Vagina (tissue), 2 donors: ENCODE results near the gene CDC42EP3. TPM values are rescaled to one million over a fixed set of nuclear protein-coding genes. Genes with fewer than 3 reads are reported as not detected.

ENCODE experiments used
- DNase-seq, 2 donors: peaks; one replicate each; pipeline ENCODE4 v3.0.0-alpha.2; 2017; ENCODE audit errors: extremely low spot score in 2 of 2
- H3K27ac ChIP-seq: fragments of 200-600 bp; sonication (generic); one replicate; pipeline ENCODE4 v1.5.1; 2019
- H3K27me3 ChIP-seq: fragments of 200-600 bp; sonication (generic); one replicate; pipeline ENCODE4 v1.5.1; 2019
- H3K36me3 ChIP-seq, 2 donors: fragments of 200-600 bp; sonication (generic); one replicate each; pipeline ENCODE4 v1.5.1; 2017 to 2019
- H3K4me1 ChIP-seq: fragments of 200-600 bp; sonication (generic); one replicate; pipeline ENCODE4 v1.5.1; 2019
- H3K4me3 ChIP-seq, 2 donors: fragments of 200-600 bp; sonication (generic); 1 replicate in 1 of 2; 2 replicates in 1 of 2; pipeline ENCODE4 v1.5.1; 2016 to 2019
- H3K9me3 ChIP-seq: fragments of 200-600 bp; sonication (generic); one replicate; pipeline ENCODE4 v1.5.1; 2019
- CTCF ChIP-seq, 3 experiments: fragments of 450-650 bp in 2 of 3; fragments of 200-600 bp in 1 of 3; sonication (generic) in 1 of 3; IDR thresholded peaks; one replicate each; pipeline ENCODE4 v1.5.1; 2017 to 2019; ENCODE audit warnings: antibody characterized with exemption in 3 of 3, mild to moderate bottlenecking in 2 of 3, moderate library complexity in 2 of 3
- POLR2A ChIP-seq, 2 donors: fragments of 450-650 bp; IDR thresholded peaks; one replicate each; pipeline ENCODE4 v1.6.1; 2017; ENCODE audit warnings: antibody characterized with exemption in 2 of 2, mild to moderate bottlenecking in 2 of 2, moderate library complexity in 2 of 2
- POLR2AphosphoS5 ChIP-seq, 2 donors: sonication (generic); formaldehyde crosslinking; IDR thresholded peaks; one replicate each; pipeline ENCODE4 v1.9.0; 2017; ENCODE audit warnings: antibody characterized with exemption in 2 of 2, mild to moderate bottlenecking in 2 of 2, low read depth in 1 of 2; ENCODE audit not compliant: insufficient read depth in 1 of 2
- intact Hi-C: fragments of 100-400 bp; cut with DNase I; formaldehyde crosslinking; loops from one replicate; pipeline ENCODE4 v1.15.1; 2023
- total RNA-seq: library from RNA; depleted of rRNA; stranded (reverse); fragments of >200 nt; gene quantifications from one replicate; pipeline ENCODE4 v1.2.3, GENCODE V29; 2016

Gene CDC42EP3
- total RNA-seq, 1 donor from 2014 or later = 44.4 TPM

GRCh38 chr2:37637190-37637860 is 34.1 kb downstream of the CDC42EP3 start:
- Histone ChIP-seq H3K4me3 (no peak overlapping the region), H3K27me3 (no peaks in the 10 kb centered on the region), H3K27ac (no peak overlapping the region), H3K36me3 (no peaks in the 10 kb centered on the region), H3K9me3 (no peaks in the 10 kb centered on the region), H3K4me1 (peaks cover 16% of the 10 kb centered on the region)
- DNase-seq = no peak
- TF ChIP-seq POLR2AphosphoS5 (IDR thresholded peaks at IDR 0.05; ENCODE audit: insufficient read depth in 1 of 2, low read depth in 1 of 2) (no peak), CTCF (IDR thresholded peaks at IDR 0.05) (no peak), POLR2A (IDR thresholded peaks at IDR 0.05) (no peak)
- intact Hi-C loops = no loop called here

GRCh38 chr2:37636381-37637066 is 34.9 kb downstream of the CDC42EP3 start:
- Histone ChIP-seq H3K4me3 (no peak overlapping the region), H3K36me3 (no peaks in the 10 kb centered on the region), H3K27me3 (no peaks in the 10 kb centered on the region), H3K27ac (no peak overlapping the region), H3K4me1 (peaks cover 11% of the 10 kb centered on the region), H3K9me3 (no peaks in the 10 kb centered on the region)
- TF ChIP-seq POLR2A (IDR thresholded peaks at IDR 0.05) = no peak
- no peak for TF ChIP-seq CTCF (IDR thresholded peaks at IDR 0.05)
- TF ChIP-seq POLR2AphosphoS5 (IDR thresholded peaks at IDR 0.05; ENCODE audit: insufficient read depth in 1 of 2, low read depth in 1 of 2) = no peak
- no peak for DNase-seq
- intact Hi-C loops = no loop called here

GRCh38 chr2:37635504-37636380 is 35.7 kb downstream of the CDC42EP3 start:
- intact Hi-C loops = no loop called here

GRCh38 chr2:37634914-37635503 is 36.4 kb downstream of the CDC42EP3 start:
- no peak for DNase-seq
- no peak overlapping the region for H3K27ac ChIP-seq

More at GRCh38 chr2:37635504-37636380, 35.7 kb downstream of the CDC42EP3 start:
- Histone ChIP-seq H3K36me3 (no peaks in the 10 kb centered on the region), H3K4me1 (peaks cover 8% of the 10 kb centered on the region), H3K27me3 (no peaks in the 10 kb centered on the region), H3K4me3 (no peak overlapping the region), H3K9me3 (no peaks in the 10 kb centered on the region), H3K27ac (no peak overlapping the region)
- no peak for TF ChIP-seq CTCF (IDR thresholded peaks at IDR 0.05)
- no peak for TF ChIP-seq POLR2A (IDR thresholded peaks at IDR 0.05)
- TF ChIP-seq POLR2AphosphoS5 (IDR thresholded peaks at IDR 0.05; ENCODE audit: insufficient read depth in 1 of 2, low read depth in 1 of 2) = no peak
- DNase-seq = no peak

More at GRCh38 chr2:37634914-37635503, 36.4 kb downstream of the CDC42EP3 start:
- intact Hi-C loops = no loop called here
- Histone ChIP-seq H3K9me3 (no peaks in the 10 kb centered on the region), H3K27me3 (no peaks in the 10 kb centered on the region), H3K4me3 (no peak overlapping the region), H3K36me3 (no peaks in the 10 kb centered on the region), H3K4me1 (peaks cover 8% of the 10 kb centered on the region)
- TF ChIP-seq POLR2AphosphoS5 (IDR thresholded peaks at IDR 0.05; ENCODE audit: insufficient read depth in 1 of 2, low read depth in 1 of 2) = no peak
- TF ChIP-seq CTCF (IDR thresholded peaks at IDR 0.05) = no peak
- no peak for TF ChIP-seq POLR2A (IDR thresholded peaks at IDR 0.05)
